Ovary (tissue), 3 donors: ENCODE measurements around the gene TMEM8B.

Experiments
- EP300 ChIP-seq: sonication (generic); formaldehyde crosslinking; IDR thresholded peaks from one replicate; pipeline ENCODE4 v1.6.1; 2017; ENCODE audit warnings: antibody characterized with exemption
- POLR2A ChIP-seq: fragments of 450-650 bp; IDR thresholded peaks from one replicate; pipeline ENCODE4 v1.6.1; 2017; ENCODE audit warnings: antibody characterized with exemption, mild to moderate bottlenecking, moderate library complexity
- TF ChIP-seq, protein P1 (sequence below), 3 donors: fragments of 450-650 bp in 2 of 3; fragments of 200-600 bp in 1 of 3; IDR thresholded peaks; one replicate each; pipeline versions ENCODE4 v1.5.1 to v1.8.0; 2016 to 2022; ENCODE audit warnings: antibody characterized with exemption in 3 of 3, mild to moderate bottlenecking in 1 of 3
- donor health status: DM: no; HTN: no; CAD: no.

DNA sequence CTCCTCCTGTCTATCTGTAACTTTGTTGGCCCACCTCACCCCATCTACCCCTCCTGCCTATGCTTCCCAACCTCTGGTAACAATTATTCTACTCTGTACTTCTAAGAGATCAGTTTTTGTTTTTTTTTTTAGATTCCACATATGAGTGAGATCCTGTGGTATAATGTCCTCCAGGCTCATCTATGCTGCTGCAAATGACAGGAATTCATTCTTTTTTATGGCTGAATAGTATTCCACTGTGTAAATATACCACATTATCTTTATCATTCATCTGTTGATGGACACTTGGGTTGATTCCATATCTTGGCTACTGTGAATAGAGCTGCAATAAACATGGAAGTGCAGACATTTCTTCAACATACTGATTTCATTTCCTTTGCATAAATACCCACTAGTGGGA is 45.6 kb upstream of the TMEM8B start:
- TF ChIP-seq, protein P1, sequence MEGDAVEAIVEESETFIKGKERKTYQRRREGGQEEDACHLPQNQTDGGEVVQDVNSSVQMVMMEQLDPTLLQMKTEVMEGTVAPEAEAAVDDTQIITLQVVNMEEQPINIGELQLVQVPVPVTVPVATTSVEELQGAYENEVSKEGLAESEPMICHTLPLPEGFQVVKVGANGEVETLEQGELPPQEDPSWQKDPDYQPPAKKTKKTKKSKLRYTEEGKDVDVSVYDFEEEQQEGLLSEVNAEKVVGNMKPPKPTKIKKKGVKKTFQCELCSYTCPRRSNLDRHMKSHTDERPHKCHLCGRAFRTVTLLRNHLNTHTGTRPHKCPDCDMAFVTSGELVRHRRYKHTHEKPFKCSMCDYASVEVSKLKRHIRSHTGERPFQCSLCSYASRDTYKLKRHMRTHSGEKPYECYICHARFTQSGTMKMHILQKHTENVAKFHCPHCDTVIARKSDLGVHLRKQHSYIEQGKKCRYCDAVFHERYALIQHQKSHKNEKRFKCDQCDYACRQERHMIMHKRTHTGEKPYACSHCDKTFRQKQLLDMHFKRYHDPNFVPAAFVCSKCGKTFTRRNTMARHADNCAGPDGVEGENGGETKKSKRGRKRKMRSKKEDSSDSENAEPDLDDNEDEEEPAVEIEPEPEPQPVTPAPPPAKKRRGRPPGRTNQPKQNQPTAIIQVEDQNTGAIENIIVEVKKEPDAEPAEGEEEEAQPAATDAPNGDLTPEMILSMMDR (IDR thresholded peaks at IDR 0.05), result no peak
- no peak for TF ChIP-seq POLR2A
- TF ChIP-seq EP300, result no peak
